Raji (cell line): ENCODE results near the gene REXO4.

ENCODE experiments used
- POLR2A ChIP-seq: IDR thresholded peaks from 2 replicates; pipeline ENCODE4 v1.6.1; 2011; ENCODE audit warnings: low read depth, low read length, control low read depth; ENCODE audit not compliant: insufficient read depth

The REXO4 gene

GRCh38 chr9:133405508-133406438 lies 12.0 kb downstream of the REXO4 start:
- no peak for TF ChIP-seq POLR2A

GRCh38 chr9:133404454-133405002 lies 13.3 kb downstream of the REXO4 start:
- TF ChIP-seq POLR2A: no peak

DNA sequence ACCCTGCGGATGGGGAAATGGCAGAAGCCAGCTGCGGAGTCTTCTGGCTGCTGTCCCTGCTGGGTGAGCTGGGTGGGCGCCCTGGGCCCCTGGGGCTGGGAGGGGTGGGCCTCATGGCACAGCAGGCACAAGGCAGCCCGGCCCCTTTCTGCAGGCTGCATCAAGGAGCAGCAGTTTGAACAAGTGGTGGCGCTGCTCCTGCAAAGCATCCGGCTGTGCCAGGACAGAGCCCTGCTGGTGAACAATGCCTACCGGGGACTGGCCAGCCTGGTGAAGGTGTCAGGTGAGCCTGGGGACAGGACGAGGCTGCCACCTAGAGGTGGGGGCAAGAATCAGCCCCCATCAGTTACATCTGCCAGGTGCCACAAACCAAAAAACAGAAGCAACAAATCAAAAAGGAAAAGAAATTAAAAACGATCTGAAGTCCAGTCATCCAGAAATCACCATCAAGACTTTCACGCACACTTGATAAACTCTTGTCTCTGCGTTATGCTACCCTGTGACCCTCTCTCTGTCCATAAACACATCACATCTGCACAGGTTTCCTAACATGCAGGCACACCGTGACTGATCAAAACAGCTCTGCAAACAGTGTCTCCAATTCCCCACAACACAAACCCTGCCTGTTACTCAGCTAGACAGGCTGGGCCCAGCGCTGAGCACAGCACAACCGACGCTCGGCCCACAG lies 13.9 kb downstream of the REXO4 start:
- no peak for TF ChIP-seq POLR2A

DNA sequence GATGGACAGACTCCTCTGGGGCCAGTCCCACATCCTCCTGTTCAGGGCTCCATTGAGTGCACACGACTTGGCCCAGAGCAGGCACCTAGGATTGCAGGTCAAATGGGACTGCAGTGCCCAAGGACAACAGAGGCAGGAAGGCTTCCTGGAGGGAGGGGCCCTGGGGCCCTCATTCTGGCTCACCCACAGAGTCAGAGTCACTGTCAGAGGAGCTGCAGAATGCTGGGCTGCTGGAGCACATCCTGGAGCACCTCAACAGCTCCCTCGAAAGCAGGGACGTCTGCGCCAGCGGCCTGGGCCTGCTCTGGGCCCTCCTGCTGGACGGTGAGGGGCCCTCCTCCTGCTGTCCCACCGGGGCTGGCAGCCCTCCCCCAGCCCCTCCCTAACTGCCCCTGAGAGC lies 15.1 kb downstream of the REXO4 start:
- TF ChIP-seq POLR2A: no peak

GRCh38 chr9:133401588-133401987 lies 16.2 kb downstream of the REXO4 start:
- no peak for TF ChIP-seq POLR2A

- no peak for TF ChIP-seq POLR2A
These were observed 17.5 kb downstream of the REXO4 start for GRCh38 chr9:133400292-133400691.

DNA sequence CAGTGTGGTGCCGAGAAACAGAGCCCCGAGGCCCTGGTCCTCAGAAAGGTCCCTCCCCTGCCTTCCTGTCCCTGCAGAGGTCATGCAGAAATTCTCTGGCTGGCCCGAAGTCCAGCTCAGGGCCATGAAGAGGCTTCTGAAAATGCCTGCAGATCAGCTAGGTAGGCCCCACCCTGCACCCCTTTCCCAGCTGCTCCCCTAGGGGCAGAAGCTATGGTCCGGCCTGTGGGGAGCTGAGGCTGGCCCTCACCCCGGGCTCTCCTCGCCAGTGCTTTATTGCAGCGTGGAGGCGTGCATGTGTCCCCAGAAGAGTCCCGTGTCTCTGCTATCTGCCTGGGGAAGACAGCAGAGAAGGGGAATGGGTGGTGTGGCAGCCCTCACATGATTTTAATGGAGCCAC lies 19.9 kb downstream of the REXO4 start:
- no peak for TF ChIP-seq POLR2A

DNA sequence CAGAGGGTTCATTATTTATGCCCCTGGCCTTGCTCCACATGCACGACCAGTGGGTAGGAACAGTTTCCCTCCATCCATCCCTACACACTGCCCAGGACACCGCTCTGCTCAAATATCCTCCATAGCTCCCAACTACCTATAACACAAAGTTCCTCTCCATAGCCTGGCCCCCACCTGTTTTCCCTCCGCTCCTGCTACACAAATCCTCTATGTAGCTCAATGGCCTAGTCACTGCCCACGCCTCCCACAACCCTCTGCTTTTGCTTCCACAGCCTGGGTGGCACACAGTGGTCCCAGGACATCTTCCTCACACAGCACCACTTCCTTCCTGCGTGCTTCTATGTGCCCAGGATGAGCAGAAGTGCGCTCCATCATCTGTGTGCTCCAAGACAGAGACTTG lies 20.4 kb downstream of the REXO4 start:
- TF ChIP-seq POLR2A: no peak

DNA sequence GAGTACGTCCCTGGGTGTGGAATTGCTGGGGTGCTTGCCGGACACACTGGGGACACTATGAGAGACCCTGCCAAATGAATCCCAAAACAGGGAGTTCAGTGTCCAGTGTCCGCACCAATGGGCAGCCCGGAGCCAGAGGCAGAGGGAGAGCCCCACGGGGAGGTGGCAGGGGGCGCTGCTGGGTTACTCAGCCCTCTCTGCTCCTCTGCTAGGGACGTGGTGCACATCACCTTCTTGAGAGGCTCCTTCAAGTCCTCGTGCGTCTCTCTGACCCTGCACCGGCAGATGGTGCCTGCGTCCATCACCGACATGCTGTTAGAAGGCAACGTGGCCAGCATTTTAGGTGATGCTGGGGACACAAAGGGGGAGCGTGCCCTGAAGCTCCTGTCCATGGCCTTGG lies 20.9 kb downstream of the REXO4 start:
- no peak for TF ChIP-seq POLR2A

GRCh38 chr9:133394687-133395271 lies 23.0 kb downstream of the REXO4 start:
- no peak for TF ChIP-seq POLR2A

- TF ChIP-seq POLR2A: no peak
These were observed 24.4 kb downstream of the REXO4 start for GRCh38 chr9:133393399-133393798.

- TF ChIP-seq POLR2A: no peak
These were observed 27.1 kb downstream of the REXO4 start for GRCh38 chr9:133390713-133391112.

GRCh38 chr9:133389562-133389961 lies 28.2 kb downstream of the REXO4 start:
- TF ChIP-seq POLR2A: no peak

DNA sequence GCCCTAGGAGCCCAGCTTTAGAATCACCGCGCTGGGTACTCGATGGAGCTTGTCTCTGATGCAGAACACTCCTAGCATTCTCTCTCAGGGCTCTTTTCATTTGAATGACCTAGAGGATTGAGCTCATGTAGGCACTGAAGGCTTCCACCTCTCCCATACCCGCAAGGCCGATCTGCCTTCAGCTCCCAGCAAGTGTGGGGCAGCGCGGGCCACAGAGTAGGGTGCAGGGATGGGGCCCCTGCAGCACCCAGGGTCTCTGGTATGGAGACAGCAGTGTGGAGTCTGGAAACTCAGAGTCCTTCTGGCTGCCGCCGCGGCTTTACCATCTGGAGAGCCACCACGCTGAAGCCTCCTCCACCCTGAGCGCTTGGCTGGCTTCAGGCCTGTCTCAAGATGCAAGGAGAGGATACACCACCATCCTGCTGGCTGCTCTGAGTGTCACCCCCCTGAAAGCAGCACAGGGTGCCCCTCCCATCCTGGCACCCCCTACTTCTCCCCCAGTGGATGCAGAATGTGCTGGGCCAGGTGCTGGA lies 28.7 kb downstream of the REXO4 start:
- TF ChIP-seq POLR2A: no peak

- no peak for TF ChIP-seq POLR2A
These were observed 30.1 kb downstream of the REXO4 start for GRCh38 chr9:133387680-133388079.
